HEK293 (cell line): Measurements from ENCODE around the gene PDE11A.

Experiments used
- CTCF ChIA-PET: fragments of 350-600 bp; formaldehyde crosslinking; extraction: SDS; loops from one replicate; lab custom pipeline; 2021; ENCODE audit warnings: antibody characterized with exemption; lab: Yijun Ruan, JAX
- POLR2A ChIA-PET: fragments of 300-600 bp; formaldehyde crosslinking; extraction: SDS; loops from one replicate; lab custom pipeline; 2020; ENCODE audit warnings: antibody characterized with exemption, inconsistent platforms; lab: Yijun Ruan, JAX
- H3K27ac ChIP-seq: fragments of 200-500 bp; sonication (Bioruptor generic); 2 replicates; pipeline ENCODE4 v1.5.1; 2014; ENCODE audit warnings: low read depth, low read length, control low read depth, inconsistent platforms; ENCODE audit errors: extremely low read depth
- H3K36me3 ChIP-seq, 2 experiments: fragments of 200-500 bp in 1 of 2; sonication (Bioruptor generic) in 1 of 2; 1 replicate in 1 of 2; 2 replicates in 1 of 2; pipeline ENCODE4 v1.5.1; 2014 to 2017; ENCODE audit warnings: inconsistent platforms in 2 of 2, low read length in 2 of 2; ENCODE audit not compliant: control insufficient read depth in 2 of 2, insufficient read depth in 1 of 2
- H3K4me1 ChIP-seq: fragments of 200-500 bp; sonication (Bioruptor generic); 2 replicates; pipeline ENCODE4 v1.5.1; 2014; ENCODE audit warnings: mild to moderate bottlenecking, low read length, inconsistent platforms; ENCODE audit not compliant: control insufficient read depth, insufficient read depth
- H3K4me3 ChIP-seq: 2 replicates; pipeline ENCODE4 v1.5.1; 2011; ENCODE audit warnings: low read depth, mild to moderate bottlenecking, control low read depth, low read length, moderate library complexity
- H3K9me3 ChIP-seq: fragments of 200-500 bp; sonication (Bioruptor generic); 2 replicates; pipeline ENCODE4 v1.5.1; 2014; ENCODE audit warnings: low read depth, low read length, inconsistent platforms; ENCODE audit not compliant: control insufficient read depth, insufficient read depth
- BCL11B ChIP-seq: fragments of 450-650 bp; formaldehyde crosslinking; IDR thresholded peaks from 2 replicates; pipeline ENCODE4 v1.5.1; 2016; ENCODE audit warnings: low read depth, missing biosample characterization, missing genetic modification characterization
- BCL6B ChIP-seq: fragments of 450-650 bp; formaldehyde crosslinking; IDR thresholded peaks from 2 replicates; pipeline ENCODE4 v1.5.1; 2017; ENCODE audit warnings: missing biosample characterization, missing genetic modification characterization
- IKZF3 ChIP-seq: fragments of 450-650 bp; IDR thresholded peaks from 2 replicates; pipeline ENCODE4 v1.5.0; 2018; ENCODE audit warnings: missing biosample characterization, mild to moderate bottlenecking, missing genetic modification characterization, moderate library complexity
- KLF17 ChIP-seq: fragments of 450-650 bp; formaldehyde crosslinking; IDR thresholded peaks from 2 replicates; pipeline ENCODE4 v1.5.1; 2016; ENCODE audit warnings: missing biosample characterization, missing genetic modification characterization
- RBAK ChIP-seq: fragments of 450-650 bp; formaldehyde crosslinking; IDR thresholded peaks from 2 replicates; pipeline ENCODE4 v1.5.1; 2016; ENCODE audit warnings: missing biosample characterization, missing genetic modification characterization
- REPIN1 ChIP-seq: fragments of 450-650 bp; formaldehyde crosslinking; IDR thresholded peaks from 2 replicates; pipeline ENCODE4 v1.5.1; 2017; ENCODE audit warnings: missing biosample characterization, missing genetic modification characterization, low read depth
- SETDB1 ChIP-seq: IDR thresholded peaks from one replicate; pipeline ENCODE4 v1.6.1; 2017; ENCODE audit warnings: mild to moderate bottlenecking, low read length, moderate library complexity, mixed read lengths; ENCODE audit not compliant: insufficient read length
- TSHZ1 ChIP-seq: fragments of 450-650 bp; formaldehyde crosslinking; IDR thresholded peaks from 2 replicates; pipeline ENCODE4 v1.5.1; 2016; ENCODE audit warnings: missing biosample characterization, missing genetic modification characterization, borderline replicate concordance
- WT1 ChIP-seq: fragments of 450-650 bp; formaldehyde crosslinking; IDR thresholded peaks from 2 replicates; pipeline ENCODE4 v1.5.1; 2016; ENCODE audit warnings: missing biosample characterization, missing genetic modification characterization
- ZBTB1 ChIP-seq: fragments of 450-650 bp; formaldehyde crosslinking; IDR thresholded peaks from 2 replicates; pipeline ENCODE4 v1.5.1; 2016; ENCODE audit warnings: missing biosample characterization, missing genetic modification characterization
- ZBTB10 ChIP-seq: fragments of 450-650 bp; formaldehyde crosslinking; IDR thresholded peaks from 2 replicates; pipeline ENCODE4 v1.5.1; 2016; ENCODE audit warnings: missing biosample characterization, missing genetic modification characterization
- ZFHX2 ChIP-seq: fragments of 450-650 bp; formaldehyde crosslinking; conservative IDR thresholded peaks from 2 replicates; pipeline ENCODE4 v1.5.1; 2016; ENCODE audit warnings: missing biosample characterization, missing genetic modification characterization
- ZNF211 ChIP-seq: fragments of 450-650 bp; formaldehyde crosslinking; IDR thresholded peaks from 2 replicates; pipeline ENCODE4 v1.5.1; 2016; ENCODE audit warnings: low read depth, missing biosample characterization, missing genetic modification characterization
- ZNF292 ChIP-seq: fragments of 450-650 bp; formaldehyde crosslinking; IDR thresholded peaks from 2 replicates; pipeline ENCODE4 v1.5.1; 2016; ENCODE audit warnings: low read depth, missing biosample characterization, missing genetic modification characterization, borderline replicate concordance
- ZNF433 ChIP-seq: fragments of 450-650 bp; formaldehyde crosslinking; IDR thresholded peaks from 2 replicates; pipeline ENCODE4 v1.5.1; 2016; ENCODE audit warnings: missing biosample characterization, missing genetic modification characterization, low read depth
- ZNF513 ChIP-seq: fragments of 450-650 bp; IDR thresholded peaks from 2 replicates; pipeline ENCODE4 v1.5.1; 2018; ENCODE audit warnings: missing biosample characterization, missing genetic modification characterization
- ZNF555 ChIP-seq: fragments of 450-650 bp; formaldehyde crosslinking; conservative IDR thresholded peaks from 2 replicates; pipeline ENCODE4 v1.5.1; 2017; ENCODE audit warnings: missing biosample characterization, mild to moderate bottlenecking, missing genetic modification characterization, inconsistent platforms
- ZNF560 ChIP-seq: fragments of 450-650 bp; formaldehyde crosslinking; IDR thresholded peaks from 2 replicates; pipeline ENCODE4 v1.5.1; 2017; ENCODE audit warnings: missing biosample characterization, missing genetic modification characterization, borderline replicate concordance
- ZNF571 ChIP-seq: fragments of 450-650 bp; formaldehyde crosslinking; IDR thresholded peaks from 2 replicates; pipeline ENCODE4 v1.5.0; 2017; ENCODE audit warnings: missing biosample characterization, missing genetic modification characterization
- ZNF670 ChIP-seq: fragments of 450-650 bp; formaldehyde crosslinking; IDR thresholded peaks from 2 replicates; pipeline ENCODE4 v1.5.1; 2016; ENCODE audit warnings: missing biosample characterization, missing genetic modification characterization, low read depth
- ZNF792 ChIP-seq: fragments of 450-650 bp; formaldehyde crosslinking; IDR thresholded peaks from 2 replicates; pipeline ENCODE4 v1.5.1; 2016; ENCODE audit warnings: missing biosample characterization, missing genetic modification characterization
- ZSCAN5A ChIP-seq: fragments of 450-650 bp; formaldehyde crosslinking; IDR thresholded peaks from 2 replicates; pipeline ENCODE4 v1.5.1; 2016; ENCODE audit warnings: missing biosample characterization, missing genetic modification characterization
- ZXDB ChIP-seq: fragments of 450-650 bp; formaldehyde crosslinking; IDR thresholded peaks from 2 replicates; pipeline ENCODE4 v1.5.1; 2016; ENCODE audit warnings: missing biosample characterization, missing genetic modification characterization

PDE11A gene

GRCh38 chr2:177876950-177877349 is 195.6 kb downstream of the PDE11A start (continued):
- TF ChIP-seq ZNF670 (tag by site-specific recombination): no peak
- TF ChIP-seq, all 188 proteins: peak for 0

- Histone ChIP-seq H3K36me3 (no peaks in the 10 kb centered on the region), H3K9me3 (no peaks in the 10 kb centered on the region), H3K4me1 (no peaks in the 10 kb centered on the region), H3K4me3 (no peak overlapping the region), H3K27ac (no peak overlapping the region)
- TF ChIP-seq ZNF433 (tag by site-specific recombination) (no peak), ZNF513 (tag by site-specific recombination) (no peak), TSHZ1 (tag by site-specific recombination) (no peak), ZNF560 (tag by site-specific recombination) (no peak), SETDB1 (no peak), ZBTB10 (tag by site-specific recombination) (no peak), ZNF571 (tag by site-specific recombination) (no peak), ZBTB1 (no peak), REPIN1 (tag by site-specific recombination) (no peak), ZSCAN5A (tag by site-specific recombination) (no peak), IKZF3 (tag by site-specific recombination) (no peak), ZXDB (no peak), ZNF792 (tag by site-specific recombination) (no peak)
- CTCF ChIA-PET: interaction anchor here (0.6 to 0.7 kb wide), 2 partner anchors 136 to 142 kb away, joined by 3 to 4 read pairs; no protein-coding TSS in a partner anchor
- POLR2A ChIA-PET: no interaction called here
These were observed 197.9 kb downstream of the PDE11A start for GRCh38 chr2:177874686-177875085.

GRCh38 chr2:177873915-177874314 is 198.7 kb downstream of the PDE11A start:
- Histone ChIP-seq H3K9me3 (no peaks in the 10 kb centered on the region), H3K4me1 (no peaks in the 10 kb centered on the region), H3K36me3 (no peaks in the 10 kb centered on the region), H3K4me3 (no peak overlapping the region), H3K27ac (no peak overlapping the region)
- ChIA-PET CTCF (no interaction called here), POLR2A (no interaction called here)
- TF ChIP-seq RBAK (no peak), BCL11B (tag by site-specific recombination) (no peak), ZNF555 (tag by site-specific recombination) (no peak), ZNF292 (tag by site-specific recombination) (no peak), ZNF211 (tag by site-specific recombination) (no peak), ZFHX2 (tag by site-specific recombination) (no peak), SETDB1 (no peak), KLF17 (no peak), BCL6B (tag by site-specific recombination) (no peak), WT1 (no peak)
